LNCaP clone FGC (cell line): ENCODE measurements around the gene GABARAP.

Experiments used
- DNase-seq: peaks from one replicate; pipeline ENCODE4 v3.0.0-alpha.2; 2011; ENCODE audit warnings: low read depth
- H3K4me3 ChIP-seq: 2 replicates; pipeline ENCODE4 v1.5.1; 2011; ENCODE audit warnings: mild to moderate bottlenecking, low read depth, low read length, control low read depth
- TF ChIP-seq, protein P1 (sequence below): IDR thresholded peaks from 2 replicates; pipeline ENCODE4 v1.5.1; 2012; ENCODE audit warnings: mild to moderate bottlenecking; ENCODE audit not compliant: control insufficient read depth, insufficient read depth; ENCODE audit errors: extremely low read depth

The GABARAP gene

DNA sequence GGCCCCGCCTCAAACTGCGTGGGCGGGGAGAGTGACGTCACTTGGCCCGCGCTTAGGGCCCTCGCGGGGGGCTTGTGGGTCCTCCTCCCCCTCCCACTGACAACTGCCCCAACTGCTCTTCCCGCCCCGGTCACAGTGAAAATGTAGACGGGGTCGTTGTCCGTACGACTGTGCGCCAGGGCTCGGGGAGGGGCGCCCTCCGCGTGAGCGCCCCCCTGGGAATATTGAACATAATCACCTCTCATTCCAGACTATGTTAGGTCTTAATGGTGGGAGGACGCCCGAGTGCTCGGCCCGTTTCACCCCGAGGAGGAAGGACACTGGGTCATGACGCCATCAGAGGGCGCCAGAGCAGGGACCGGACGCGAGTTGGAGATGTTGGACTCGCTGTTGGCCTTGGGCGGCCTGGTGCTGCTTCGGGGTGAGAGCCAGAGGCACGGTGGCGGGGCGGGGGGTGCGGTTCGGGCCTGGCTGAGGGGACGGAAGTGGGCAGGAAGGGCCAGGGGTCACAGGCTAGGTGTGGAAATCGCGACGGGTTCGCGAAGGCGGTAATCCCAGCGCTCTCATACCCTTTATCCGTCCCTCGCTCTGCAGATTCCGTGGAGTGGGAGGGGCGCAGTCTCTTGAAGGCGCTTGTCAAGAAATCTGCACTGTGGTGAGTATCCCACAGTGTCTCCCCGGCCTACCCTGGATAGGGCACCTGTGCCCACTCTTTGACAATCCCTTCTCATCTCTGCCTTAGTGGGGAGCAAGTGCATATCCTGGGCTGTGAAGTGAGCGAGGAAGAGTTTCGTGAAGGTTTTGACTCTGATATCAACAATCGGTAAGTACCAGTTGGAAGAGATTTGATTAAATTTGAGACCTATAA lies 10.2 kb upstream of the GABARAP start, which contains the start of gene ELP5:
ELP5 (plus strand) TSS at position 40 of the 868 bp plus-strand sequence; CDS start at position 376, 336 bp downstream.
- H3K4me3 ChIP-seq = peak within 1 kb of the TSS; percentile 92
- TF ChIP-seq, protein P1, sequence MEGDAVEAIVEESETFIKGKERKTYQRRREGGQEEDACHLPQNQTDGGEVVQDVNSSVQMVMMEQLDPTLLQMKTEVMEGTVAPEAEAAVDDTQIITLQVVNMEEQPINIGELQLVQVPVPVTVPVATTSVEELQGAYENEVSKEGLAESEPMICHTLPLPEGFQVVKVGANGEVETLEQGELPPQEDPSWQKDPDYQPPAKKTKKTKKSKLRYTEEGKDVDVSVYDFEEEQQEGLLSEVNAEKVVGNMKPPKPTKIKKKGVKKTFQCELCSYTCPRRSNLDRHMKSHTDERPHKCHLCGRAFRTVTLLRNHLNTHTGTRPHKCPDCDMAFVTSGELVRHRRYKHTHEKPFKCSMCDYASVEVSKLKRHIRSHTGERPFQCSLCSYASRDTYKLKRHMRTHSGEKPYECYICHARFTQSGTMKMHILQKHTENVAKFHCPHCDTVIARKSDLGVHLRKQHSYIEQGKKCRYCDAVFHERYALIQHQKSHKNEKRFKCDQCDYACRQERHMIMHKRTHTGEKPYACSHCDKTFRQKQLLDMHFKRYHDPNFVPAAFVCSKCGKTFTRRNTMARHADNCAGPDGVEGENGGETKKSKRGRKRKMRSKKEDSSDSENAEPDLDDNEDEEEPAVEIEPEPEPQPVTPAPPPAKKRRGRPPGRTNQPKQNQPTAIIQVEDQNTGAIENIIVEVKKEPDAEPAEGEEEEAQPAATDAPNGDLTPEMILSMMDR = peak; percentile 58
- DNase-seq = no peak

DNA sequence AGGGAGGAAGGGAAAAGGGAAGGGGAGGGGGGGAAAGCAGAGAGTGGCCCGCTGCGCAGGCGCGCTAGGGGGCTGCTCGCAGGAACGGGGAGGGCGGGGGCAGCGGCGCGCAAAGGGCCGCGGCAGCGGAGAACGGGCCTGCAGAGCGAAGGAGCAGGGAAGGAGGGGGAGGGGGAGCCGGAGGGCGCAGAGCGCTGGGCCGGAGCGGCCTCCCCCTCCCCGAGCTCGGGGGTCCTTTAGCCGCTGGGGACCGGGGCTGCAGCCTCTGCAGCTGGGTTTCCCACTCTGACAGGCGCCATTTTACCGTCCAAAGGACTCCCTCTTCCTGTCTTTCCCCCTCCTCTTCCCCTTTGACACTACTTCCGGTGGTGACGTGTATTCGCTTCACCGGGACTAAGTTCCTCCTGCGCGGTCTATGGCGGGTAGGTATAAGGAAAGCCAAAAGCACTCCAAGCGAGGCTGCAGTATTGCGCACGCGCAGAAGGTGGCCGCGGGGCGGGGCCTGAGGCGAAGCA lies 9.5 kb upstream of the GABARAP start, which contains the start of gene CTDNEP1:
CTDNEP1 (minus strand) TSS at position 74 of the 515 bp plus-strand sequence. CDS start 438 bp downstream, outside the sequence.
- H3K4me3 ChIP-seq = peak within 1 kb of the TSS; percentile 92
- TF ChIP-seq, protein P1 = no peak
- peak; percentile 99 for DNase-seq

DNA sequence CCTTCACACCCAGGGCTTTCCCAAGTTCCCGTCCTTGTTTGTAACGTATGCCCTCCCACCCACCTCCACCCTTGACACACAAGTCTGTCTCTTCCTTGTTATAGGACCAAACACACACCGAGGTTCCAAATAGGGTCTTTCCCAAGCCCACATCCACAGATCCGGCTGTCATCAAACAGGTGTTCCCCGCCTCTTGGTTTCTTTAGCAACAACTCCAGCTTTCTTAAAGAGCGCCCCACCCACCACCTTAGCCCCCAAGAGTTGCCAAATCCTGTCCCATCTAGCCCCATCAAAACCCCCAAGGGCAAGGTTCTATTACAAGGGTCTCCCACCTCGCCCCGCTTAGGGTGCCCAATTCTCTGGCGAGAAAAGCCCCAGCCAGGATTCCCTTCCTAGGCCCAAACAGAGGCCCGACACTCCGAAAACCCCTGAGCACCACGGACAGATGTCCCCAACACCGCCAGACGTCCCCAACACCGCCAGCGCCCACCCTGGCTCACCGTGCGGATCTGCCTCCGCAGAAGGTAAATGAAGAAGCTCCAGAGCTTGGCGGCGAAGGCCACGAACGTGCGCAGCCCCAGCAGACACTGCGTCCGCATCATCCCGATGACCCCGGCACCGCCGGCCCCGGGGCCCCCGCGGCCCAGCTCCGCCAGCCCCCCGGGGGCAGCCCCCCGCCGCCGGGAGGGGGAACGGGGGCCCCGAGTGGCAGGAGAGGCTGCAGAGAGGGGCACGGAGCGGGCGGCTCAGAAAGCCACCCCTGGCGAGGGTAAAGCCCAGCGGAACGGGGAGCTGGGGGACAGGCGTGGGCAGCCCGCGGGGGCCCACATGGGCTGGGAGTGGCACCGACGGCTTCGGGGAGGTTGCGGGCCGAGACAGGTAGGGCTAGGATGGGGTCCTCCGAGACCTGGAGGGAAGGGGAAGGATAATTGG lies 8.7 kb upstream of the GABARAP start:
- DNase-seq = no peak
- peak overlapping the region; percentile 92 for H3K4me3 ChIP-seq
- TF ChIP-seq, protein P1 = no peak

DNA sequence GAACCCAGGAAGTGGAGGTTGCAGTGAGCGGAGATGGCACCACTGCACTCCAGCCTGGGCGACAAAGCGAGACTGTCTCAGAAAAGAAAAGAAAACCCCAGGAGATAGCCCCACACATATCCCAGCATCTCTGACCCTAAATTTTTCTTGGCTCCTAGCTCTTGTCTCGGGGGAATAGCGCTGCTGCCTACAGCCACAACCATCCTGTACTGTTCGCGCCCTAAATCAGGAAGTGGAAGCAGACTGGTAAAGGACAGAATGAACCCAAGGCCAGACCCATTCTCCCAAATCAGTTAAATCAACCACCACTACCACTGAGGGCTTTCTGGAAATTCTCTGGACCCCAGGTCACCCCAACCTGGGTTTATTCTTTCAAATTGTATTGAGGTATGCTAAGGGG lies 7.6 kb upstream of the GABARAP start:
- TF ChIP-seq, protein P1 = no peak
- H3K4me3 ChIP-seq = peak overlapping the region; percentile 92
- DNase-seq = no peak

DNA sequence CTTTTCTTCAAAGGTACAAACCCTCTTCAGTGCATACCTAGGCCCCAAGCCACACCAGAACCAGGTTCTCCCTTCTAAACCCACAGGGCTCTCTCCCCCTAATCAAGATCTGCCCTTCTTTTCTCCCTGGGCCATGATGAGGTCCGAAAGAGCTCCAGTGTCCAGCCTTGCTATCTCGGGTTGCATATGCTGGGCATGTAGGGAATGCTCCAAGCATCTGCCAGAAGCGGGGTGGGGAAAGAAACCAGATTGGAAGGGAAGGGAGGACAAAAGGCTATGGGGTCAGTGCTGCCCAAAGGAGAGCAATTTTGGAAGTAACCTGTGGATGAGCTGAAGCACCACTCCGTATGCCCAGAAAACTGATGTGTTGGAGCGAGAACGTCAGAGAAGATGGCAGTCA lies 7.0 kb upstream of the GABARAP start:
- no peak for DNase-seq
- TF ChIP-seq, protein P1 = no peak
- H3K4me3 ChIP-seq = no peak overlapping the region; the same call in 1 of the 2 replicates

DNA sequence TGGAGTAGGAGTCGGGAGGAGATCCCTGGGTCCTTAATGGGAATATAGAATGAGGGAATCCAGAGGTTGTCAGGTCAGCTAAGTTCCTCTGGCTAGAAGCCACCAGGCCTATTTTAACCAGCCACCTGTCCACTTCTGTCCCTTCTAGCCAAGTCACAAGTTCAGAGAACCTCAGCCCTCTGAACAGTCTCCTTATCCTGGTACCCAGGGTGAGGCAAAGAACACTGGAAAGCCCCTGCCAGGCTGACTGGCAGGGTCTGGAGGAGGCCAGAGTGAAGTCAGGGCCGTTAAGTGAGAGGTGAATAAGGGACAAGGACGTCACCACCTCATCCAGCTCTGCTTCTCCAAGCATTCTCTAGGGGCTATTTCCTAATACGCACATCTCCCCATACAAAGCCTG lies 6.5 kb upstream of the GABARAP start:
- TF ChIP-seq, protein P1 = no peak
- DNase-seq = no peak
- no peak overlapping the region for H3K4me3 ChIP-seq
